KG1 (cell line): ENCODE data around the gene TSPOAP1.

Experiments
- DNase-seq: peaks from one replicate; lab custom pipeline; 2025; lab: John Stamatoyannopoulos, UW

Gene TSPOAP1

DNA sequence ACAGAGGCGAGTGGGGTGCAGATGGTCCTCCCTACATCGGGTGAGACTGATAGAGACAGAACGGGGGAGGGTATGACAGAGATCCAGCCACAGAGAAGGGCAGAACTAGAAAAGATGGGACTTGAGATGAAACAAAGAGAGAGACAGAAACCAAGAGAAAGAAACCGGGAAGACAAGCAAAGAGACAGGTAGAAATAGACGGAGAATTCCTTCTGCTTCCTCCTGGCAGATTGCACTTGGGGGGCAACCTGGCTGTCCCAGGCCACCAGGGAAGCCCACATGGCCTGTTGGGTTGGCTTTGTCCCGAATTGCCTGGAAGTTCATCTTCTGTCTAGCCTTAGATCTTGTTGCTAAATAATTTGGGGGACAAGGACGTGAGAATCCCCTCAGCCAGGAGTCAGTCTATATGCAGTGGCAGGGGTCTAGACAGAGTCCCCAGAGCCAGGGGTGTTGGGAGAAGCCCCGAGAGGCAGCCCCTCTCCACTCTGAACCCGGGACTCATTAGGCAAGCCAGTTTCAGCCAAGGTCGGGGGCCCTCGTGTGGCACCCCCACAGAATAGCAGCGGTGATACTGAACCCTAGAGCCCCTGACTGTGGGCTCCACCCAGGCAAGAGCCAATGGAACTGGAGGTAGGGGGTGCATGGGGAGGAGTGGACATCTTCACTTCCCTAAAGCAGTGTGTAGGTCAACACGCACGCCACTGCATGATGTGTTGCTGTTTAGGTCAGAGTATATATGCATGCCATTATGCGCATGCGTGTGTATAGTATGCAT lies 627 bp upstream of the TSPOAP1 start:
- DNase-seq, result peak; percentile 92

DNA sequence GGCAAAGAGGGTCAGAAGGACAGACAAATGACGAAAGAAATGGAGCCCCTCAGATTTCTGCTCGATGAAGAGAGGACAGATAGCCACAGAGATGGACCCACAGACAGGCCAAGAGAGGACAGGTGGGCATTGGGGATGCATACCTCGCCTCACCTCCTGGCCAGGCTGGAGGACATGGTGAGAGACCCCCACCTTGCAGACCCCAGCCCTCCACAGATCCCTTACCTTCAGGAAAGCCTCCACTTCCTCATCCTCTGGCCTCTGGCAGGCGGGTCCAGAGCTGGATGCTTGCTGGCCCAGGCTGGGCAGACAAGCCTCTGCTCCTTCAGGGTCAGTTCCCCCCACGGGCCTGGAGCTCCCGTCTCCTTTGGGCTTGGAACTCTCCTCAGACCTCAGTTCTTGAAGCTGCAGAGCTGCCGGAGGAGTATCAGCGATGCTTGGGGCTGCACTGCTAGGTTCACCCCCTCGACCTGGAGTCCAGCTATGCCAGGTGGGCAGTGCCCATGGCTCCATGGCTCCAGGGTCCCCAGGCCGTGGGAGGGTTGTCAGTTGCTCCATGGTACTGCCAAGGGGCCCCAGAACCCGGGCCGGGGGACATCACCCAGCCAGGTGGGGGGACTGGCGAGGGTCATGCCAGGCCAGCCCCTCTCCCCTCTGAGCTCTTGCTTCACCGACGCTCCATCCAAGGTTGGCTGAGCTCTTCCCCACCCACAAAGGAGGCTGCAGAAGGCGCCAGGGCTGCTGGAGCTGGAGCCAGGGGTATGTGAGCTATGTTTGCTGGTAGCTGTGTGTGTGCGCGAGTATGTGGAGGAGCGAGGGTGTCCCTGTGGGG lies 1.0 kb downstream of the TSPOAP1 start:
- DNase-seq, result no peak

DNA sequence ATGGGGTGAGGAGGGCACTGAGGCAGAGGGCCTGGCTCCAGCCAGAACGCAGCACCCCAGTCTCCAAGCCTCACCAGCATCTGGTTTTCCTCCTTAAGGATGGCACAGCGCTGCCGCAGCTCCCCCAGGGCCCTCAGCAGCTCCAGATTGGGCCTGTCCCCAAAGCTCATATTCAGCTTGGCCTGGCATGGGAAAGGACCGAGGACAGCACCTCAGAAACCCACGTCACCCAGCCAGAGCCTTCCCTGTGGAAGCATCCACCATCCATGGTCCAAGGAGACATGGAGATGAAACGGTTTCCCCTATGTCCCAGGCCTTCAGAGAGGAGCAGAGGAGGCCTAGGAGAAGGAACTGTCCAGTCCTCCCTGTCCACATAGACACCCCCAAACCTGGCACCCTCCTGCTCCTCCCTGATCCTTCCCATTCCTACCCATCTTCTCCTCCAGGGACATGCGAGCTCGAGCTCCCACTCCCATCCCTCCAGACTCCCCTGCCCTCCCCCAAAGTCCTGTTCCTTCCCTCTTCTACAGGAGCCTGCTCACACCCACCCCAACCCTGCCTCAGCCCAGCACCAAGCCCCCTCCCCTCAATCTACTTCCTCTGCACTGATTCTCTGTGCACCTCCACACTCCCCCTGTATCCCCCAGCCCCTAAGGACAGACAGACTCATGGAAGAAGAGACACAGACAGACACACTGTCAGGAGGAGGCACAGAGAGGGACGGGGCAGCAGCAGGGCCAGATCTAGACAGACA lies 1.8 kb downstream of the TSPOAP1 start:
- DNase-seq, result no peak

GRCh38 chr17:58325976-58326468 lies 2.6 kb downstream of the TSPOAP1 start:
- DNase-seq, result no peak

GRCh38 chr17:58325289-58325726 lies 3.3 kb downstream of the TSPOAP1 start:
- no peak for DNase-seq

DNA sequence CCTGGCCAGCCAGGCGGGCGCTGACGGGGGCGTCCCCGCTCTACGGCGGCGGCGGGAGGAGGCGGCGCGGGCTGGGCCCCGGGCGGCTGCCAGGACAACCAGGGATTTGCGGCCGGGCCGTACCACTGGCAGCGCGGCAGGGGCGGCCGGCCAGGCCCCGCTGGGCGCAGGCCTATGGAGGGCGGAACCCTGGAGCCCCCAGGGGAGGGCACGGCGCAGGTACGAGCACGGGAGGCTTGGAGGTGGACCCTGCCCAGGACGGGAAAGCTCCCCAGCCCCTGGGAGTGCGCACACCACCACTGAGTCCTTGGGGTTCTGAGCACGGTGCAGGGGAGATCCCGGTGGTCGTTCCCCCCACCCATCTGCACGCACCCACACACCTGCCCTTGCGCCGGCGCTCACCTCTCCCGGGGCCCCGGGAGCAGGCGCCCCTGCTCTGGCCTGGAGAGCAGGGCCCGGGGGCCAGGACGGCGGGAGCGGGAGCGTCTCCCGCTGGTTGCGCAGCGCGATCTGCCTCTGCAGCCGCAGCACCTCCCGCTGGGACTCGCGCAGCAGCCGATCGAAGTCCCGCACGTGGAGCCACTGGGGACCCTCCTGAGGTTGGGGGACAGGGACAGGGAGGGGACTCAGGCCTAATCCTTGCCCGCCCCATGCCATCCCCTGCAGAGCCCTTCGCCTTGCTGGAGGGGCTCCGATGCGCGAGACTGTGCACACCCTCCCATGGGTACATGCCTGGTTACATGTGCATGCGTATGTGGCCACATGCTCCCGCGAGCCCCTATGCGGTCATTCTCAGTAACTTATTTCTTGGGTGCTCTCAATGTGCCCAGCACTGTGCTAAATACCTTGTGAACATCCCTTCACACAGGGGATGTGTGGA lies 3.9 kb downstream of the TSPOAP1 start:
- no peak for DNase-seq

DNA sequence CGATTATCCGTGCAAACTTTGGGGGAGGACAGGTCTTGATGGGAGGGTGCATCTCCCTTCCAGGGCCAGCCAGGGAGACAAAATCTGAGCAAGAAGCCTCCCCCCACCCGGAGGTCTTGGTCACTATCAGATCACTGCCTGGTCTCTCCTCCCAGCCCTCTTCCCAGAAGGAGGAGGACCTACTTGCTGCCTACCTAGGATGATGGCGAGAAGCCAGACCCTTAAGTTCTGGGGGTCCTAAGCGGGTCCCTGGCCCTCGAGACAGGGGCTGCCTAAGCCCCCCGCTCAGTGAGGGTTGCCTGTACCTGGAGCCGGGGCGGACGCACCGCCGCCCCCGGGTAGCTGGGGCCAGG lies 4.6 kb downstream of the TSPOAP1 start:
- DNase-seq, result no peak

- DNase-seq, result no peak
Measured at GRCh38 chr17:58323366-58324055, 5.1 kb downstream of the TSPOAP1 start.

GRCh38 chr17:58322581-58323185 lies 5.9 kb downstream of the TSPOAP1 start:
- DNase-seq, result no peak

DNA sequence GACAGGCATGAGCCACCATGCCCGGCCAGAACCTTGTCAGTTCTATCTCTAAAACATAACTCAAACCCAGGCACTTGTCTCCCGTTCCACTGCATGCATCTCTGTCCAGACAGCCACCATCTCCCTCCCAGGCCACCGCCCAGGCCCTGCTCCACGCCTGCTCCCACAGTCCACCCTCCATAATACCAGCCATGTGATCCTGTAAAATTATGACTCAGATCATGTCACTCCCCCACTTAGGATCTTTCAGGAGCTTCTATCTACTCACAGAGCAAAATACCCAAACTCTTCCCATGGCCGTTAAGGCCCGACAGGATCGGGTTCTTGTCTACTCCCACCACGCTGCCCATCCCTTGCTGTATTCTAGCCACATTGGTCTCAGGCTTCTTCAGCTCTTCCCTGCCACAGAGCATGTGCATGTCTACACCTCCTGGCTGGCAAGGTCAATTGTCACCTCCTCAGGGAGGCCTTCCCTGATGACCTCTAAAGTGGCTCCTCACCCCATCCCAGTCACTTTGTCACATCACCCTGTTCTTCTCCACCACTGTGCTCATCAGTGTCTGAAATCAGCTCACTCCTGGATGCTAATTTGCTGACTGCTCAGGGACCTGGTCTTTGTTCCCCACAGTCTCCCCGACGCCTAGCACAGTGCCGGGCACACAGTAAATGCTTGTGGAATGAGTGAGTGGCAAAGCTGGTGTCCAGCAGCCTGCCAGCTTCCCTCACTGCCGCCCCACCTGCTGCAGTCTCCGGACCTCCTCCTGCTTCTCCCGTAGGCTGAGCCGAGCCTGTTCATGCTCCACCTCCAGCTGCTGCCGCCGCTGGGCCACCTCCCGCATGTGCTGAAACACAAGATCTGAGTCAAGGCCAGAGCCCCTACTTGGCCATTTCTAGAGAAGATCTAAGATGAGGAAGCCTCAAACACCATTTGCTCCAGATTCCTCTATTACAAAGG lies 6.7 kb downstream of the TSPOAP1 start:
- DNase-seq, result no peak

DNA sequence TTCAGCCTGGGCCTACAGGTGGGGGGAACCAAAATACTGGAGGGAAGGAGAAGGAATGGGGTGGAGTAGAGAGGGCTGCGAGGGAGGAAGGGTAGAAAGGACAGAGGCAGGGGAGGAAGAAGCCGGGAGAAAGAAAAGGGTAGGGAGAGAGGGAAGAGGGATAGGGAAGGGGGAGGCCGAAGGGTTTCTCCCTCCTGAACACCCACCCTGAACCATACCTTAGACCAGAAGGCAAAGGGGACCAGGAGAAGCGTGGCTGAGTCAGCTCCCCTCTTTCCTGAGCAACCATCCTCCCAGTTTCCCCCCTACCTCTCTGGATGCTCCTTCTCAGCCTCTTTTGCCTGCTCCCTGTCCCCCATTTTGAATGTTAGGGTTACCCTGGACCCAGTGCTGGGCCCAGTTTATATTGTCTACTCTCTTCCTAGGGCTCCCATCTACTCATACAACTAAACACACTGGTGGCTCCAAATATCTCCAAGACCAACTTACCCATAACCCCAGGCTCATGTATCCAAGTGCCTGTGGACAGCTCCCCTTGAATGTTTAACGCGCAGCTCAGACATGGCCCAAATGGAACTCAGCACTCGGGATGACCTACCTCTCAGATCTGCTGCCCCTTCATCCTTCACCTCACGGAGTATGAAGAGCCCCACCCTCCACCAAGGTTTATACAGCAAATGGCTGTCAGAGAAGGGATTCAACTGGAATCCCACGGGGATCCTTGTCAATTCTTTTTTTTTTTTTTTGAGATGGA lies 7.8 kb downstream of the TSPOAP1 start:
- DNase-seq, result no peak

DNA sequence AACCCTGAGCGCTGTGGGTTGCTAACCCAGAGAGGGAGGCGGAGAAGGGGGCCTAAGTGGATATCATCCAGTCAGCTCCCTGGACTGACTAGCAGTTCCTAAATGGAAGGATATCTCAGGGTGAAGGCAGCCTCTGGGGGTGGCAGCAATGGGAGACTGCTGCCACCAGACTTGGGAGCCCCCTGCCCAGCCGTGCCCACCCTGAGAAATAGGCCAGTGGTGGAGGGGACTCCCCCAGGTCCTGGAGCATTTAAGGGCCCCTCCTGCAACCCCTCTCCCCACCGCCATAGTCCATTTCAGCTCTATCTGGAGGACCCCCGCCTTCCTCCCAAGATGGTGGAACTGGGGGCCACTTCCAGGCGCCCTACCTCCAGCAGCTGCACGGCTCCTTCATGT lies 8.4 kb downstream of the TSPOAP1 start:
- no peak for DNase-seq

DNA sequence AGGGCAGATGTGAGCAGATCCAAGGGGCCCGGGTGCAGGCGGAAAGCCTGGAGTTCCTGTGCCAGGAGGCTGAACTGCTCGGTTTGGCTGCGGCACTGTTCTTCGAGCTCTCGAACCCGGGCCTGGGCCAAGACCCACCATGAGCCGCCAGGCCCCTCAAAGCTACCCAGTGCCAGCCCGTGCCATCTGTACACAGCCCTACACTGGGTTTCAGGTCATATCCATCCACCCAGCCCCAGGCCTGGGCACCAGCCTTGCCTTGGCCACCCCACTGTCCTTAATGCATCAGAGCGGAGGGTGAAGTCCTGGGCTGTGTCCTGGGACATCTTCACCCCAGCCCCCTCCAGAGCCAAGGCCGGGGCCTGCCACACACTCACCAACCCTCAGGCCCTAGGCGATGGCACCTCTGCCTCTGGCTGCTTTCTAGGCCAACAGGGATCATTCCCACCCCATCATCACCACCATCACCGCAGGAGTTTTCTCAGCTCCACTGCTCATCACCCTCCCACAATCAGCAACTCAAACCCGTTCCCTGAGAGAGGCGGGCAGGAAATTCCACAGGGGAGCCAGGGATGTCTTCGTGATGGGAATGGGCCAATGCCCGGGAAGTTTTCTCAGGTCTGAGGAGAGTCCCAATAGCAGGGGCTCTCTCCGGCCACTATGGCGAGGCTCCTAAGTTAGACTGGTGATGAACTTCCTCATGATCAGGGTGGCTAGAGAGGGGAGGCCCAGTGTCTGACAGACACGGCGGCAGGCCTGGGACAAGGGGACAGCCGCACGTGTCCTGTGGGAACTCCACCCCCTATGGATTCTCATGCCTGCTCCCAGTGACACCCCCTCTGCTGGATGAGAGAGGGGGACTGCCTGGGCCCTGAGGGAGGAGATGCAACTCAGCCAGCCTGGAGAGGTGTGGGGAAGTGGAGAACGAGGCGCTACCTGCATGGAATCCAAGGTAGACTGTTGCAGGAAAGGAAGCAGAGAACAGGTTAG lies 9.1 kb downstream of the TSPOAP1 start:
- DNase-seq, result no peak

- no peak for DNase-seq
Measured at GRCh38 chr17:58318627-58319172, 9.9 kb downstream of the TSPOAP1 start.

- DNase-seq, result no peak
Measured at GRCh38 chr17:58318065-58318481, 10.5 kb downstream of the TSPOAP1 start.

- DNase-seq, result peak; percentile 16
Measured at GRCh38 chr17:58317421-58318064, 11.1 kb downstream of the TSPOAP1 start.
